ENCODE data around the gene RNF217.

Gene RNF217

DNA sequence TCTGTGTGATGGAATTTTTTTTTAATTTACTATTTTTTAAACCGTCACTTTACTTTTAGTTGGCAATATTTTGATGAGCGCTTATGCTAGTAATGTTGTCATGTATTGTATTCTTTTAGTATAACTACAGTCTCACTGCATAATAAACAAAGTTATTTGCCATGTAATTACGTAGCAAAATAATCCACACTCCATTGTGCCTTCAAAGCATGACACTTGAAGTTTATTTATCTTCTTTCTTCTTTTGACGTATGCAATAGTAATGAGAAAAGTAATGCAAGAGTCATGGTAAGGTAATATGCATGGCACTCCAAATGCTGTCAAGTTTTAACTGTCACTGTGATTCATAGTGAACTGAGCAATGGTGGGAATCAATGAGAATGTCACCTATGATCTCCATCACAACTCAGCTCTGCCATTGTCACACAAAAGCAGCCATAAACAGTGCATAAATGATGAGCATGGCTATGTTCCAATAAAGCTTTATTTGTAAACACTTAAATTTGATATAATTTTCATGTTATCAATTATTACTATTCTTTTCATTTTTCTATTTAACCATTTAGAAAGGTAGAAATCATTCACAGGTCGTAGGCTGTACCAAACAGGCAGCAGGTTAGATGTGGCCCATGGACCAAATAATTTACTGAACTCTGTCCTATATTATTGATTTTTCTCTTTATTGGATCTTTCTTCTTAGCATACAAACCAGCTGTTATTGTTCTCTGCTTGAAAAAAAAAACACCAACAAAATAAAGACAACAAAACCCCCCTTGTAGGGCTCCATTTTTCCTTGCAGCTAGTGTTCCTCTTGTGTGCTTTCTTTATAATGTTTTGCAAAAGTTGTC, 27.1 kb downstream of the RNF217 start:
- no peak for DNase-seq (ENCODE audit: low read depth)

DNA sequence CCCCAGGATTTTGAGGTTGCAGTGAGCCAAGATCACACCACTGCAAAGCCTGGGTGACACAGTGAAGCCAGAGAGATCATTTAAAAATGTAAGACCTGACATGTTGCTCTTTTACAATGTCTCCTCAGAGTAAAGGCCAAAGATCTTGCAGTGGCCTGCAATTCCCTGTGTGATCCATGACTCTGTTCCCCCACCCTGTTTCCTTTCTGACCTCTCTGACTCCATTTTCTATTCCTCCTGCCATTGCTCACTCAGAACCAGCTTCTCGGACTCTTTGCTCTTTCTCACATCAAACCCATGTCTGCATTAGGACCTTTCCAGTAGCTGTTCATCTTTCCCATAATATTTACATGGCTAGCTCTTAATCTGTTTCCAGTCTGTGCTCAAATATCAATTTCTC, 28.8 kb downstream of the RNF217 start:
- DNase-seq (ENCODE audit: low read depth) = no peak

DNA sequence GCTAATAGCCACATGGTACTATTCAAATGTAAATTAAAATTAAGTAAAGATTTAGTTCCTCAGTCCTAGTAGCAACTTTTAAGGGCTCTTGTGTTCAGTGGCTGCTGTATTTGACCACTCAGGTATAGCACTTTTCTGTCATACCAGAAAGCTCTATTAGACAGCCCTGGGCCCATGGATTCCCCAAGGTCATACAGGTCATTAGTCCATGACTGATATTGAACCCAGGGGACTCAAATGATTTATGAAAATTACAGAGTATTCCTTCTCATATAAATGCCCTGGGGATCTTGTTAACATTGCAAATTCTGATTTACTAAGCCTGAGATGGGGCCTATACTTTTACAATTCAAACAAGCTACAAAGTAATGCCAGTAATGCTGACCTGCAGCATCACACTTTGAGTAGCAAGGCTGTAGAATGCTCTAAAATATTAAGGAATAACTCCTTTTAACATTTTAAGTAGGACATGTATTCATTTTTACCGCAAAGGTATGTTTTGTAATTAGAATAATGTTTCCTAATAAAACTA, 29.6 kb downstream of the RNF217 start:
- DNase-seq (ENCODE audit: low read depth) = no peak

DNA sequence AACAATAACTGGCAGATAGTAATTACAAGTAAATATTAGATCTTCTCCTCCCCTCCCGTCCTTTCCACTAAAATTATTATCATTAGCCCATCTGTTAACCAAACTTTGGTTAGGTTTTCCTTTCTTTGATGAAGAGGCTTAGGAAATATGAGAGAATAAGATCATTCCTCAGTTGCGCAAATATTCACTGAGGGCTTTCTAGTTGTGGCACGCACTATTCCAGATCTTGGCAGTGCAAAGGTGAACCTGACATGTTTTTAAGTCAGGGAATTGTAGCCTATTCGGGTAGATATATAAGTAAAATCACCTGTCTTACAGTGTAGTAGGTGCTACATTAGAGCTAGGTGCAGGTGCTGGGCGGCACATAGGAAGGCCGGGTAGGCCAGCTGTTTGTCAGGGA, 31.1 kb downstream of the RNF217 start:
- no peak for DNase-seq (ENCODE audit: low read depth)

DNA sequence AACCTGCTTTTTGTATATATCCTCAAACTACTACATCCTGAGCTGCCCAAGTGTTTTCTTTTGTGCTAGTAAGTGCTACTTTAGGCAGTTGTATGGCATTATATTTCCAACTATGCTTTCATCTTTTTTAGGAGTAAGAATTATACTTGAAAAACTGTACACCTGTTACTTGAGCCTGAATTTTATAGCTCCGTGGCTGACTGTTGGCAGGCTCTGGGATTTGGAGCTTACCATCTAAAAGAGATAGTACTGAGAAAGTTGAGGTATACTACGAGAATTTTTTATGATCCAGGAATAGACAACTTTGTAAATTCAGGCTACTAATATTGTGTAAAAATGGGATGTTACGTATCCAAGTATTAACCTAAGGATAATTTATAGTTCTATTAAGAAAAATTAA, 32.4 kb downstream of the RNF217 start:
- DNase-seq (ENCODE audit: low read depth) = no peak

DNA sequence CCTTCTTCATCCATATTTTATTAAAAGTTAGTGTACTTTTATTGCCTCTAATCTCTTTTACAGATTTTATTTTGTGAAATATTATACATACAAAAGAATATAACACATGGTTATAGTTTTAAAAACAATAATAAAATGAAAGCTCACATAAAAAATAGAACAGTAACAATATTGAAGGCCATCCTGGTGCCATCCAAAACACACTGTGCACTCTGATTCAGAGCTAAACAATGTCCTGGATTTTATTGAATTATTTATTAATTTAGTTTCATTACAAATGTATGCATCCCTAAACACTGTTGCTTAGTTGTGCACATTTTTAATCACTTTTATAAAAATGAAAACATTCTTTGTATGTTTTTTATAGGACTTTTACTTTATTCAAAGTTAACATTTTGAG, 32.9 kb downstream of the RNF217 start:
- no peak for DNase-seq (ENCODE audit: low read depth)

DNA sequence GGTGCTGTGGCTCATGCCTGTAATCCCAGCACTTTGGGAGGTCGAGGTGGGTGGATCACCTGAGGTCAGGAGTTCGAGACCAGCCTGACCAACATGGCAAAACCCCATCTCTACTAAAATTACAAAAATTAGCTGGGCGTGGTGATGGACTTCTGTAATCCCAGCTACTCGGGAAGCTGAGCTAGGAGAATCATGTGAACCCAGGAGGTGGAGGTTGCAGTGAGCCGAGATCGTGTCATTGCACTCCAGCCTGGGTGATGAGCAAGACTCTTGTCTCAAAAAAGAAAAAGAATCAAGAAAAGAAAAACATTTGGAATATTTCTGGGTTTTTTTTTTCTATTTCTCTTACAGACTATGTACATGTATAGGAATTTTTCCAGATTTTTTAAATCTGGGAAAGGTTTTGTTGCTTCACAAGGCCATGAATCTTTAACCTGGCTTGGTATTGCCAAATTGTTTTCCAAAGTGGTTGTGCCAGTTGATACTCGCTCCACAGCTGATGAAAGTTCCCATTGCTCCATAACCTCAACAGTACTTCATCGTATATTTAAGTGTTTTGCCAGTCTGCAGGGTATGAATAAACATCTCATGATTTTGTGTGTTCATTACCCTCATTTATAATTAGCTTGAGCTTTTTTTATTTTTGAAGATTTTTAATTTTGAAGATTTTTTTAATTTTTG, 33.5 kb downstream of the RNF217 start:
- no peak for DNase-seq (ENCODE audit: low read depth)

DNA sequence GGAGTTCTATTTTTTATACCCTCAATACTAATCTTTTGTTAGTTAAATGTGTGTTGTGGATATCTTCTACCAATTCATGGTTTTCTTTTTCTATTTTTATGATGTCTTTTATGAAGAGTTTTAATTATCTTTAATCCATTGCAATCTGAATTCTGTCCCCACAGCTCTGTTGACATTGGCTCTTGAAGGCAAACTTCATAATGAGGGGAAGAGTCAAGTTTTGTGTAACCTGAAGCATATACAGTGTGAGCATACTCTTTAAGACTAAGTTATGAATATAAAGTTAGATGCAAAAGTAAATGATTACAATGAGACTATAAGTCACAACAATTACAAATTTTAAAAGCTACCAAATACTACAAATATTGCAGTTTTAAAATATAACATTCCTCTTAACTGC, 34.2 kb downstream of the RNF217 start:
- DNase-seq (ENCODE audit: low read depth) = no peak

DNA sequence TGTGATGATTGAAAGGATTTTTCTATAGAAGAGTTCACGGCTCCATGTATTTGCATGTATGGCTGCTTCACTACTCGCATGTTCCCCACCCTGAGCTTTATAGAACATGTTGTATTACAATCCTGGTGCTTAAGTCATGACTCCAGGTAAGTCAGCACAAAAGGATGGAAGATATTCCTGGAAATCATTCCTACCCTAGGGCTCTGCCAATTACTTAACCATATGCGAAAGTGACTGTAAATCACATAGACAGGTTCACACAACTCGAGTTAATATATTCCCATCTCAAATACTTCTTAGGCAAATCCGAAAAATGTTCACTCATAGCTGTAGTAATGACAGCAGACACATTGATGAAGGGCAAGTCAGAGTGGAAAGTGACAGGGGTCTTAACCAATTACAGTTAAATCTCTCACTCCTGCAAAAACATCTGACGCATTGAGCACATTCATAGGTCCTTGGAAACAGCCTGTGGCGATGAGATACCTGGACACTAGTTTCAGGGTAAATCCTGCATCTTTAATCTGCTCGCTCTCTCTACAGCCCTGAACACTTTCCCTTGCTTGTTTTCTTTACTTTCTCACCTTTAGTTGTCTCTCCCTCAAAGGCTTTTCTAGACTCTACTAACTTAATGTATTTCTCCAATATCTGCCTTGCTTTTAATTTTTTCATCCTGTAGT, 35.1 kb downstream of the RNF217 start:
- no peak for DNase-seq (ENCODE audit: low read depth)

DNA sequence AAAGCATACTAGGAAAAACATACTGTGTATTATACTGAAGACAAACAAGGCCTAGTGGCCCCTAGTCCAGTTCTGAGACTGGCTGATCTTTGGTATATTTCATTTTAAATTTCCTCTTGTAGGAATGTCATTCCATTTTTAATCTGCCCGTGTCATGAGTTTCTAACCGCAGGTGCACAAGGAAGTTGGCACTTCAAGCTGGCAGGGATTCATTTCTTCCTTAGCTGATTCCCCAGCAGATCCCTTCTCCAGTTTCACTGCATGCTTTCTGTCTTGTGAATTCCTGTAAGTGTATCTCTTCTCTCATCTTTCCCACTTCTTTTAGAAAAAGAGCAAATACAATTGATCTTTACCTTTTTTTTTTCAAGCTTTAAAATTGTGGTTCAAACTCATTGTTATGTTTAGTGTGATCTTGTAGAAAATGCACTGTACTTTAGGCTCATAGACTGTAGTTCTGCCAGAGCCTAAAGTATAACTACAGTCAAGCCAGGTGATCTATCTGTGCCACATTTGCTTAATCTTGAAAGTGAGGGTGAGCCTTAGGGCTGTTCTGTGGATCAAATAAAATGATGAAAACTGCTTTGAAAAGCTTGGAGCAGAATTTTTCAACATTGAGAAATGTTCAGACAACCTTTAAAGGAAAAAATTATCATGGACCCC, 37.0 kb downstream of the RNF217 start:
- DNase-seq (ENCODE audit: low read depth) = no peak

DNA sequence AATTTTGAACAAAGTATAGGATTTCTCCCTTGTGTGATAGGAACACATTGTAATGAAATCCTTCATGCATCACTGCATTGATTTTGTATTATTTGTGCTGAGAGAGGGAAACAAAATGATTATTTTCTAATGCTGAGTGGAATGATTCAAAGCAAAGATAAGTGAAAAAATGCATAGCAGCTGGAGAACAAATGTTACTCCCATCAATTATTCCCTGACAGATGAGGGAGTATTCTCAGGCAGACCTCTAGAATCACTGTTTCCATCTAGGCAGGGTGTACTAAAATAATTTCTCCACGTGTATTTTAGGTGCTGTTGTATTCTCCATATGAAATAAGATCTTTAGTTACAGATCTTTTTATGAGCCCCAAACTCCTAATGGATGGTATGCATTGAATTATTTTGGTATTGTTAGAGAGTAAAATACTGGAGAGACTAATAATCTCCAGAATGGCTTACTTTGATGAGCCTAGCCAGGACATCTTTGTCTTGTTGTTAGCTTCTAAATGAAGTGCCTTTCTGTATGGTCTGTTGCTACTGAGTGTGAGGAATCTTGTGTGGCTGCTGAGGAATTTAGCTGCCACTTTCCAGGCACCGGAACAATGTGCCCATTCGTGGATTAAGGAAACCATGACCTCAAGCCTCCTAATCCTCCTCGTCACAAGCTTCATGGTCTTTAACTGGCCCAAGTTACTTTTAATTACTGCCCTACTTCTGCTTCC, 39.6 kb downstream of the RNF217 start:
- no peak for DNase-seq (ENCODE audit: low read depth)

DNA sequence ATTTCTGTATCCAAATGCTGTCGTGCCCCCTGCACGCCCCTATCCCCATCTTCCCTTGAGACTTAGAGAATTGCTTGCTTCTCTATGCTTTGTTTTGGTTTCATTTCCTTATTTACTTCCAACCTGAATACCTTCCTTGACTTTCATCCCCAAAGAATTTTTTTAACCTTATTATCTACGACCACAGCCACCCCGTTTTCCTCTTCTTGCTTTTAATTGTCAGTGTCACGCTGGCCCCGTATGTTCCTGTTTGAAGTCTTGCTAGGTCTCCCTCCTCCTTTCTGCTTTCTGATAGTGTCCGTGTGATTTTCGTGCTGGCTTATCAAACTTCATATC, 40.1 kb downstream of the RNF217 start:
- DNase-seq (ENCODE audit: low read depth) = no peak

DNA sequence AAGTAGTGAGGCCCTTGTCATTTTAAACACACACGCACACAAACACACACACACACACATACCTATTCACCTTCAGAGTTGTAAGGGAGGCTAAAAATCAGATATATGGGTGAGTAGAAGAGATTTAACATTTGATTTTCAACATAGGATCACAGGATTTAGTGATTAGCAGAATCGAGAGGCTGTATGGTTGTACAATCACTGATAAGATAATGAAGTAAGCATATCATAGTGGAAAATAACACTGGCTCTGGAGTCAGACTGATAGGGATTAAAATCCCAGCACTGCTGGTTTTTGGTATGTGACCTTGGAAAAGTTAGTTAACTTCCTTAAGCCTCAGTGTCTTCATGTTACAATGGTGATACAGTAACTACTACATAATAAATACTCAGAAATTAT, 40.8 kb downstream of the RNF217 start:
- no peak for DNase-seq (ENCODE audit: low read depth)

DNA sequence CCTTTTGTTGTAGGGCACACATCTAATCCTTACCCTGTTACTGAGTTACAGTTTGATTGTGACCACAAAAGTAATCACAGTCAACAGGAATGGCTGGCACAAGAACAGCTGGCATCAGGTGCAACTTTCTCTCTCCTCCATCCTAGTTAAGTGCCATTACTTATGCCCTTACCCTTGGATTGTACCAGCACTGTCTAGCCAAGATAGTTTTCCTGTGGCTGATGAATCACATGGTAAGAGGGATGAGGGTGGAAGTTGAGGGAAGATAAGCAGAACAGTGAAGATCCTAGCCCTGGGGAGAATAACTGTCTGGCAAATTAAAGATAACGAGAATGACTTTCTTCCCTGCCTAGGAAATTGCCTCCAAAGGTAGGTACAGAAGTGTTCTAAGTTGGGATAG, 42.0 kb downstream of the RNF217 start:
- no peak for DNase-seq (ENCODE audit: low read depth)

DNA sequence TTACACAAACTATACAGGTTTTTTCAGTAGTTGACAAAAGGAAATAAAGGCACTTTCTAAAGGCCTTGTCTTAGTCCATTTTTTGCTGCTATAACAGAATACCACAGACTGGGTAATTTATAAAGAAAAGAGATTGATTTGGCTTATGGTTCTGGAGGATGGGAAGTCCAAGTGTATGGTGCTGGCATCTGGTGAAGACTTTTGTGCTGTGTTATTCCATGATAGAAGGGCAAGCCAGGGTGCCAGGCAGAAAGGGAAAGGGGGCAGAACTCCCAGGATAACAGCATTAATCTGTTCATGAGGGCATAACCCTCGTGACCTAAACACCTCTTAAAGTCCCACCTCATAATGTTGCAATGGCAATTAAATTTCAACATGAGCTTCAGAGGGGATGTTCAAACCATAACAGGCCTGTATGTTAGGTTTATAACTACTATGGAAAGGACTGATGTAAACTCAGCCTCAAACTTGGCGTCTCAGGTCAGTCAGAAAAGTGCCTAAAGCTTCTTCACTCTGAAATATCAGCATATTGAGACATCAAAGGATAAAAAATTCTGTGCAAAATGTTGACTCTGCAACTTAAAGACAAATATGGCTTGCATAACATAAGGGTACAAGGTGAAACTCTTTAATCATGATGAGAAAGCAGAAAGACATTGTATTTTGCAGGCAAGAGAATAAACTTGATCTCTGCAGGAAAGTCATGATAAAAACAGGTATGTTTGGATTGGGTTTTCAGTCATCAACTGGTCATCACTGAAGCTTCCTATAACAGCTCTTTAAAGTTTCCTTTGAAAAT, 42.8 kb downstream of the RNF217 start:
- DNase-seq (ENCODE audit: low read depth) = no peak

DNA sequence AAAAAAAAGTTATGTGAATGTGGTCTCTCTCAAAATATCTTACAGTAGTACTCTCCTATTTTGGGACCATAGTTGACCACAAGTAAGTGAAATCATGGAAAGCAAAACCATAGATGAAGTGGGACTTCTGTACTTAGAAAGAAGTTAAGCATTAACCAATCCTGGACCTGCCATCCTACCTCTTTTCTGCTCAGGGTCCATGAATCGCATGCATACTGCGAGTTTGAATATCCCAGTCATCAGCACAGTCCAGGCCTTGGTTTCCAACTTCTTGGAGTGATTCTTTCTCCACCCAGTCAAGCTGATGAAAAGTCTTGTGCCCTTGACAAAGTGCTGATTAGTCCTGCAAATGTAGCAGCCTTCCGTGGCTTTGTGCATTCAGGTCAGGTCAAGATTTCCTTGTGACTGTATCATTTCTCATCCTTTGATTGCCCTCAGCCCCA, 46.0 kb downstream of the RNF217 start:
- no peak for DNase-seq (ENCODE audit: low read depth)

DNA sequence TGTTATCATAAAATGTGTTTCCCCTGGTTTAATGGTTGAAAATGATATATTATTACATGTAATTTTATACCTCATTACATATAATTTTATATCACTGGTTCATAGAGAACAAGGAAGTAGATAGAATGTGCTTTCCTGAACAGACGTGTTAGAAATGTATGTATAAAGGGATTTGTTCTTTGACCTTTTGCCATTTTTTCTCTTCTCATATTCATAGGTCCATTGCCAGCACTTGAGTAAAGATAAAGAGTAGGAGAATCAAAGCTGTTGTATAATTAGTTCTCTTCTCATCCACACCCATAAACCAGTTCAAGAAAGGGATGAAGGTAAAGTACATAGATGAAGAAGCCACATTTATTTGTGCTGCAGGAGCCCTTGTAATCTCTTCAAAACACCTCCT, 46.7 kb downstream of the RNF217 start:
- DNase-seq (ENCODE audit: low read depth) = no peak

DNA sequence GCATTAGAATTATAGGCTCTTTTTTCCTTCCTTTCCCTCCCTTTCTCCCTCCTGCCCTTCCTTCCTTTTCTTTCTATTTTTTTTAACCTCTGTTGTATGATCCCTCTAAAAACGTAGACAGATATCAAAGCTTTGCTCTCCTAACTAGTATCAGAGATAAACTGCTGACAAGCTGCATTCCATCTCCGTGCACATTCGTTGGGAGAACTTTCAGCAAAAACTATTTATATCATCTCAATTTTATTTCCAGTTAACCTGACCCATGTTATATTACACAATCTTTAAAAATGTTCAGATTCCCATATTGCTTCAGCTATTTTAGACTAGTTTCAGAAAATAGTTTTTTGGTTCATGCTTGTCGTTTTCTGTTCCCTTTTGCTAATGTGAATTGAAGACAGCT, 47.3 kb downstream of the RNF217 start:
- DNase-seq (ENCODE audit: low read depth) = no peak

DNA sequence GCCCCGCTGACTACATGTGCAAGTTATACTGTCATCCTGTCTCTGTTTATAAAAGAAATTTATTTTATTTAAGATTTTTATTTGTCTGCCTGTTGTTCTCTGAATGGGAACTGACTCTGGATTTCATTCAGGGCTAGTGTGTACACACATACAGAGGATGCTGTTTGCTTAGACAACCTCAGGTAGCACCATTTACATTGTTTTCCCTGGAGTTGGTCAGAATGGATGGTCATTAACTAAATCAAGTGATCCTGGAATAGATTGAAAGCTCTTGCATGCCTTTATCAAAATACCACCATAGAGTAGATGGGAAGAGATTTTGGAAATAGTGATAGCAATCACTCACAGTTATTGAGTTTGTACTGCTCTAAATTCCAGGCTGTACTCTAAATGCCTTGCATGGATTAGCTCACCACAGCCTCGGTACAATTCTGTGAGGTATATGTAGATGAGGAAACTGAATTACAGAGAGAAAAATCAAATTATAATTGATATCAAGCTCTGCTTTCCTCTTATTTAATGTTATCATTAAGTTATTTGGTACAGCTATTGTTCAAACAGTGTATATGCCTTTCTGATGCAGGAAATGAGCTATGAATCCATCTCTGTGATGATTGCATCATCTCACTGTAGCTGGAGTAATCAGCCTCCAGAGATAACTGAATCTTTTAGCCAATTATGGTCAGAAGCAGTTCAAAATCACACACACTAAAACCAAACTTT, 51.9 kb downstream of the RNF217 start:
- DNase-seq (ENCODE audit: low read depth) = peak; percentile 19

DNA sequence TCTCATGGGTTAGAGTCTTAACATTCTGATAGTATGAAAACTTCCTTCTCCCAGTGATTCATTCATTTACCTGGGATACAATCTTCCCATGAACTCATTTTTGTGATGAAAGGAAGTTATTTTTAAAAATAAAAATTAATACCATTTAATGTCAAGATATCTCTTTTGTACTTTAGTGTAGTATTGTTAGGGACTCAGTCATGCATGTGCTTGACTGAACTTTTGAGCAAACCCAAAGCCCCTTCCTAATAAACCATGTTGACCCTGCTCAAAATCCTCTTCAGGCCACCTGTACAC, 52.4 kb downstream of the RNF217 start:
- DNase-seq (ENCODE audit: low read depth) = no peak

All from HS-5 (cell line).